Daoy (cell line): Measurements from ENCODE around the gene UBE2QL1. TPM values are rescaled to one million over a fixed set of nuclear protein-coding genes. Genes with fewer than 3 reads are reported as not detected.

Source experiments
- DNase-seq: peaks from one replicate; pipeline ENCODE4 v3.0.0-alpha.2; 2015; ENCODE audit warnings: low read depth
- total RNA-seq: library from RNA; depleted of rRNA; stranded (reverse); fragments of >200 nt; shearing (Covaris generic); gene quantifications from 2 replicates; pipeline ENCODE4 v1.2.3, GENCODE V29; 2014; rRNA removed

The UBE2QL1 gene
- total RNA-seq, 1 experiment from 2014 or later, result 0.40 TPM

- no peak for DNase-seq
Measured at GRCh38 chr5:6527749-6528455, 79.2 kb downstream of the UBE2QL1 start.

GRCh38 chr5:6535594-6535993 lies 86.9 kb downstream of the UBE2QL1 start:
- no peak for DNase-seq

- no peak for DNase-seq
Measured at GRCh38 chr5:6539060-6539459, 90.4 kb downstream of the UBE2QL1 start.

- no peak for DNase-seq
Measured at GRCh38 chr5:6540111-6540827, 91.6 kb downstream of the UBE2QL1 start.

GRCh38 chr5:6541256-6542013 lies 92.8 kb downstream of the UBE2QL1 start:
- DNase-seq, result no peak

GRCh38 chr5:6542421-6543345 lies 94.0 kb downstream of the UBE2QL1 start:
- DNase-seq, result no peak

- no peak for DNase-seq
Measured at GRCh38 chr5:6543346-6543730, 94.7 kb downstream of the UBE2QL1 start.

GRCh38 chr5:6543830-6544560 lies 95.3 kb downstream of the UBE2QL1 start:
- DNase-seq, result no peak

Other genes with a start within 250 kb of the UBE2QL1 start
- 15.1 and 20.1 TPM in 2 replicates for gene MED10, start 70.3 kb upstream of the UBE2QL1 start, total RNA-seq
- gene NSUN2, start 184.2 kb downstream of the UBE2QL1 start, total RNA-seq, result 52.6 and 54.5 TPM in 2 replicates
- gene SRD5A1, start 184.6 kb downstream of the UBE2QL1 start, total RNA-seq, result 8.6 and 14.3 TPM in 2 replicates